Ishikawa (cell line): ENCODE results near the gene KYAT1.
A peak's percentile ranks its signal among the peaks of the same experiment; 100 is the strongest.

Experiments used
- CEBPB ChIP-seq: IDR thresholded peaks from 2 replicates; pipeline ENCODE4 v1.6.1; 2012
- CREB1 ChIP-seq: IDR thresholded peaks from 2 replicates; pipeline ENCODE4 v1.6.1; 2012; ENCODE audit warnings: low read depth
- EGR1 ChIP-seq: IDR thresholded peaks from 2 replicates; pipeline ENCODE4 v1.6.1; 2012
- EP300 ChIP-seq: IDR thresholded peaks from 2 replicates; pipeline ENCODE4 v1.6.1; 2012; ENCODE audit warnings: borderline replicate concordance
- FOXM1 ChIP-seq: IDR thresholded peaks from 2 replicates; pipeline ENCODE4 v1.6.1; 2012; ENCODE audit warnings: low read depth, borderline replicate concordance
- MAX ChIP-seq: IDR thresholded peaks from 2 replicates; pipeline ENCODE4 v1.6.1; 2012
- NFIC ChIP-seq: IDR thresholded peaks from 2 replicates; pipeline ENCODE4 v1.6.1; 2012
- RAD21 ChIP-seq: IDR thresholded peaks from 2 replicates; pipeline ENCODE4 v1.6.1; 2012; ENCODE audit warnings: low read depth
- REST ChIP-seq: IDR thresholded peaks from 2 replicates; pipeline ENCODE4 v1.6.1; 2012; ENCODE audit warnings: low read depth, mild to moderate bottlenecking
- TAF1 ChIP-seq: IDR thresholded peaks from 2 replicates; pipeline ENCODE4 v1.6.1; 2012; ENCODE audit warnings: low read depth, mild to moderate bottlenecking
- TCF12 ChIP-seq: IDR thresholded peaks from 2 replicates; pipeline ENCODE4 v1.6.1; 2012; ENCODE audit warnings: low read depth
- TEAD4 ChIP-seq: IDR thresholded peaks from 2 replicates; pipeline ENCODE4 v1.6.1; 2012
- USF1 ChIP-seq: IDR thresholded peaks from 2 replicates; pipeline ENCODE4 v1.6.1; 2012
- YY1 ChIP-seq: IDR thresholded peaks from 2 replicates; pipeline ENCODE4 v1.6.1; 2012; ENCODE audit warnings: low read depth
- ZBTB7A ChIP-seq: IDR thresholded peaks from 2 replicates; pipeline ENCODE4 v1.6.1; 2012; ENCODE audit warnings: low read depth

KYAT1 gene

GRCh38 chr9:128835246-128836210, 46.2 kb downstream of the KYAT1 start:
- TF ChIP-seq MAX, result no peak
- TF ChIP-seq TCF12, result no peak
- TF ChIP-seq RAD21, result no peak
- TF ChIP-seq TAF1, result no peak
- no peak for TF ChIP-seq EGR1
- no peak for TF ChIP-seq EP300
- no peak for TF ChIP-seq YY1
- no peak for TF ChIP-seq USF1
- no peak for TF ChIP-seq NFIC
- TF ChIP-seq CEBPB, result no peak
- no peak for TF ChIP-seq FOXM1
- TF ChIP-seq REST, result no peak
- no peak for TF ChIP-seq TEAD4
- TF ChIP-seq ZBTB7A, result no peak
- TF ChIP-seq CREB1, result no peak

- TF ChIP-seq TCF12, result no peak
- TF ChIP-seq YY1, result no peak
Observed at GRCh38 chr9:128833696-128834095, 48.1 kb downstream of the KYAT1 start.

- TF ChIP-seq NFIC (no peak), MAX (peak; percentile 90), RAD21 (no peak), YY1 (peak; percentile 96), TAF1 (peak; percentile 92), TEAD4 (no peak), USF1 (no peak), CEBPB (no peak), FOXM1 (no peak), REST (no peak), EP300 (0 out of 2 replicates have a peak, but pooled peaks have one; percentile 13), TCF12 (peak; percentile 52; the same call in 1 of the 2 replicates), ZBTB7A (no peak), EGR1 (0 out of 2 replicates have a peak, but pooled peaks have one; percentile 24), CREB1 (no peak)
Observed at GRCh38 chr9:128829477-128830251, 52.1 kb downstream of the KYAT1 start, which contains the start of gene SPOUT1. Gene SPOUT1 (minus strand): TSS chr9:128829794. CDS start chr9:128829780, 14 bp downstream.

GRCh38 chr9:128828719-128829452, 52.9 kb downstream of the KYAT1 start:
- TF ChIP-seq EP300 (no peak), MAX (no peak), ZBTB7A (no peak), CREB1 (no peak), TCF12 (no peak), USF1 (no peak), RAD21 (no peak), CEBPB (no peak), REST (no peak)
